Panc1 (cell line): ENCODE results near the gene RNF39.

Experiments
- POLR2AphosphoS5 ChIP-seq: IDR thresholded peaks from 2 replicates; pipeline ENCODE4 v1.6.1; 2012; ENCODE audit warnings: mild to moderate bottlenecking, low read depth, low read length, moderate library complexity
- SIN3A ChIP-seq: IDR thresholded peaks from 2 replicates; pipeline ENCODE4 v1.6.1; 2012; ENCODE audit warnings: low read depth, mild to moderate bottlenecking, low read length, moderate library complexity, borderline replicate concordance; ENCODE audit not compliant: insufficient read depth
- TCF7L2 ChIP-seq: IDR thresholded peaks from 2 replicates; pipeline ENCODE4 v1.6.1; 2011; ENCODE audit warnings: mild to moderate bottlenecking, low read depth, low read length, inconsistent platforms
- TF ChIP-seq, protein P1 (sequence below): fragments of 450-650 bp; IDR thresholded peaks from 2 replicates; pipeline ENCODE4 v1.5.1; 2017; ENCODE audit warnings: mild to moderate bottlenecking
- TF ChIP-seq, protein P2 (sequence below), 2 experiments: IDR thresholded peaks; 2 replicates each; pipeline ENCODE4 v1.6.1; 2011 to 2012; ENCODE audit warnings: low read depth in 2 of 2, control low read depth in 1 of 2, low read length in 1 of 2, mild to moderate bottlenecking in 1 of 2, moderate library complexity in 1 of 2; ENCODE audit not compliant: insufficient read depth in 1 of 2

DNA sequence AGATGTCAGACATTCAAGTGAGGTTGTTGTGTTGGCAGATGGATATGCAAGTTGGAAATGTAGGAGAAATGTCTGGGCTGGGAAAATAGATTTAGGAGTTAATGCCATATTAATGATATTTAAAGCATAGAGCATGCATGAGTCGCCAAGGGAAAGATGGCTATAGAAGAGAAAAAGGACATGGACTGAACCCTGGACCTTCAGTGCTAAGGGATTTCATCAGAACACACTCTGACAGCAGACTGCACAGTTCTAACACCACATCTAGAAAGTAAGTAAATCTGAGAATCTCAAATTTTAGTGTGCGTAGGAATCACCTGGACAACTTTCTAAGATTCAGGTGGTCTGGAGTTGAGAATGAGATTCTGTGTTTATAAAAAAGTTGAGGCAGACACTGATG lies 31.8 kb downstream of the RNF39 start:
- TF ChIP-seq, protein P1, sequence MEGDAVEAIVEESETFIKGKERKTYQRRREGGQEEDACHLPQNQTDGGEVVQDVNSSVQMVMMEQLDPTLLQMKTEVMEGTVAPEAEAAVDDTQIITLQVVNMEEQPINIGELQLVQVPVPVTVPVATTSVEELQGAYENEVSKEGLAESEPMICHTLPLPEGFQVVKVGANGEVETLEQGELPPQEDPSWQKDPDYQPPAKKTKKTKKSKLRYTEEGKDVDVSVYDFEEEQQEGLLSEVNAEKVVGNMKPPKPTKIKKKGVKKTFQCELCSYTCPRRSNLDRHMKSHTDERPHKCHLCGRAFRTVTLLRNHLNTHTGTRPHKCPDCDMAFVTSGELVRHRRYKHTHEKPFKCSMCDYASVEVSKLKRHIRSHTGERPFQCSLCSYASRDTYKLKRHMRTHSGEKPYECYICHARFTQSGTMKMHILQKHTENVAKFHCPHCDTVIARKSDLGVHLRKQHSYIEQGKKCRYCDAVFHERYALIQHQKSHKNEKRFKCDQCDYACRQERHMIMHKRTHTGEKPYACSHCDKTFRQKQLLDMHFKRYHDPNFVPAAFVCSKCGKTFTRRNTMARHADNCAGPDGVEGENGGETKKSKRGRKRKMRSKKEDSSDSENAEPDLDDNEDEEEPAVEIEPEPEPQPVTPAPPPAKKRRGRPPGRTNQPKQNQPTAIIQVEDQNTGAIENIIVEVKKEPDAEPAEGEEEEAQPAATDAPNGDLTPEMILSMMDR, result no peak
- TF ChIP-seq TCF7L2 (no peak), POLR2AphosphoS5 (no peak), SIN3A (no peak)
- TF ChIP-seq, protein P2, sequence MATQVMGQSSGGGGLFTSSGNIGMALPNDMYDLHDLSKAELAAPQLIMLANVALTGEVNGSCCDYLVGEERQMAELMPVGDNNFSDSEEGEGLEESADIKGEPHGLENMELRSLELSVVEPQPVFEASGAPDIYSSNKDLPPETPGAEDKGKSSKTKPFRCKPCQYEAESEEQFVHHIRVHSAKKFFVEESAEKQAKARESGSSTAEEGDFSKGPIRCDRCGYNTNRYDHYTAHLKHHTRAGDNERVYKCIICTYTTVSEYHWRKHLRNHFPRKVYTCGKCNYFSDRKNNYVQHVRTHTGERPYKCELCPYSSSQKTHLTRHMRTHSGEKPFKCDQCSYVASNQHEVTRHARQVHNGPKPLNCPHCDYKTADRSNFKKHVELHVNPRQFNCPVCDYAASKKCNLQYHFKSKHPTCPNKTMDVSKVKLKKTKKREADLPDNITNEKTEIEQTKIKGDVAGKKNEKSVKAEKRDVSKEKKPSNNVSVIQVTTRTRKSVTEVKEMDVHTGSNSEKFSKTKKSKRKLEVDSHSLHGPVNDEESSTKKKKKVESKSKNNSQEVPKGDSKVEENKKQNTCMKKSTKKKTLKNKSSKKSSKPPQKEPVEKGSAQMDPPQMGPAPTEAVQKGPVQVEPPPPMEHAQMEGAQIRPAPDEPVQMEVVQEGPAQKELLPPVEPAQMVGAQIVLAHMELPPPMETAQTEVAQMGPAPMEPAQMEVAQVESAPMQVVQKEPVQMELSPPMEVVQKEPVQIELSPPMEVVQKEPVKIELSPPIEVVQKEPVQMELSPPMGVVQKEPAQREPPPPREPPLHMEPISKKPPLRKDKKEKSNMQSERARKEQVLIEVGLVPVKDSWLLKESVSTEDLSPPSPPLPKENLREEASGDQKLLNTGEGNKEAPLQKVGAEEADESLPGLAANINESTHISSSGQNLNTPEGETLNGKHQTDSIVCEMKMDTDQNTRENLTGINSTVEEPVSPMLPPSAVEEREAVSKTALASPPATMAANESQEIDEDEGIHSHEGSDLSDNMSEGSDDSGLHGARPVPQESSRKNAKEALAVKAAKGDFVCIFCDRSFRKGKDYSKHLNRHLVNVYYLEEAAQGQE (IDR thresholded peaks at IDR 0.05; ENCODE audit: insufficient read depth in 1 of 2, low read depth in 2 of 2, low read length in 1 of 2), result no peak
